ENCODE measurements around the gene FAHD2A.
A peak's percentile ranks its signal among the peaks of the same experiment; 100 is the strongest.
"Not testable (repeated sequence)": the region's sequence is repeated elsewhere in the genome, so short reads cannot be mapped to it uniquely, and the experiment has no call there.

The FAHD2A gene

DNA sequence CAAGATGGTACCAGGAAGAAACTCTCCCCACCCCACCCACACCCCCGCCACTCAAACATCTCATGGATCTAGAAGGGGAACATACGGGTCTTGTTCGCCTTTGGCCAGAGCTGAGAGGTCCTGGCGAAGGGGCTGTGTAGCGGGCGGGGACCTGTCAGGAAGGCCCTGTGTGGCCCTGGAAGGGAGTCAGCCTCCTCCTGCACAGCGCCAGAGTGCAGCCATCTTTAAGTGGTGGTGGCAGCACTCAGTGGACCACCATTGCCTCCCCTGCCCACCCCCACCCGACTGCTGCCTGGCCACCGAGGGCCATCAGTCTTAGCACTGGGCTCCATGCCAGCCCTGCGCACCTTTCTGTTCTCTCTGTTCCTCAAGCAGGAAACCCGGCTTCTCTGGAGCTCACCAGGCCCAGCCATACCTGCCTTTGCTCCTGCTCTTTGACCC is 11.6 kb upstream of the FAHD2A start:
- ATAC-seq, result no peak

DNA sequence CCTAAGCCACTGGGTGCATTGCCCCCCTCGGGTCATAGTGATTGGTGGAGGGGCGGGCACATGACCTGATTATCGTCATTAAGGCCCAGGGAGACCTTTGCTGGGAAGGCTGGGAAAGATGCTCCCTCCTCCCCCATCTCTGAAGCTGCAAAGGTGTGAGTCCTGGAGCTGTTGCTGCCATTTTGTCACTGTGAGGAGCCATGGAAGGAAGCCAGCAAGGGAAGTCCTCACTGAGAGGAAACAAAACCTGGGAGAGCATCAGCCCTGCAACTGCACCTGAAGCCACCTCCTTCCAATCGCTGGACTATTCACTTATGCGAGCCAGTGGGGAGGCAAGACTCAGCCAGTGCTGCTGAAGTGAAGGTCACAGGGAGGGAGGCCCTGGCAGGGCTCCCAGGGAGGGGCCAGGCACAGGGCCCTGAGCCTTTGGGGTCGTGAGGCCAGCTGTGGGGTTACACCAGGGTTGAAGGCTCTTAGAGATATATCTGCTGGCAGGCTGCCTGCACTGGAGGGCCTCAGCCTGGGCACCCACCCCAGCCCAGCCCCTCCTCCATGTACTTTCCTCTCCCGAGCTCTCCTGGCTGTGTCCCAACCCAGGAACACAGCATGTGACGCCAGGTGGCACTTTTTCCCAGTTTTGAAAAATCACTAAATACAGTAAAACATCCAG is 10.7 kb upstream of the FAHD2A start:
- ATAC-seq, result no peak

DNA sequence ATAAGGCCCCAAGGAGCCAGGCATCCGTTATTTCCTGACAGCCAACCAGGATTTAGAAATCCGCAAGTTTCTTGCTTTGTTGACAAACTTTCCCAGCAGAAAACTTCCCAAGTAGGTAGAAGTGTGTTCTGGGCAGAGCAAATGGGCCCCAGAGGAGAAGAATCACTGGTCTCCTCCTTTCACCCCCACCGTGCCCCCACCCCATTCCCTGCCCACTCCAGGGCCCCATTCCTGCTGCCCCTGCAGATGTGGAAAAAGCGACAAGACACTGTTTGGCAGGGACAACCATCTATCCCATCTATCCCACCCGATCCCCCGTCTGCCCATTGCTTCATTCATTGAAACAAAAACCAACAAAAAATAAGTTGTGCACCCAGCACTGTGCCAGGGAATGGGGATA is 10.2 kb upstream of the FAHD2A start:
- no peak for ATAC-seq

DNA sequence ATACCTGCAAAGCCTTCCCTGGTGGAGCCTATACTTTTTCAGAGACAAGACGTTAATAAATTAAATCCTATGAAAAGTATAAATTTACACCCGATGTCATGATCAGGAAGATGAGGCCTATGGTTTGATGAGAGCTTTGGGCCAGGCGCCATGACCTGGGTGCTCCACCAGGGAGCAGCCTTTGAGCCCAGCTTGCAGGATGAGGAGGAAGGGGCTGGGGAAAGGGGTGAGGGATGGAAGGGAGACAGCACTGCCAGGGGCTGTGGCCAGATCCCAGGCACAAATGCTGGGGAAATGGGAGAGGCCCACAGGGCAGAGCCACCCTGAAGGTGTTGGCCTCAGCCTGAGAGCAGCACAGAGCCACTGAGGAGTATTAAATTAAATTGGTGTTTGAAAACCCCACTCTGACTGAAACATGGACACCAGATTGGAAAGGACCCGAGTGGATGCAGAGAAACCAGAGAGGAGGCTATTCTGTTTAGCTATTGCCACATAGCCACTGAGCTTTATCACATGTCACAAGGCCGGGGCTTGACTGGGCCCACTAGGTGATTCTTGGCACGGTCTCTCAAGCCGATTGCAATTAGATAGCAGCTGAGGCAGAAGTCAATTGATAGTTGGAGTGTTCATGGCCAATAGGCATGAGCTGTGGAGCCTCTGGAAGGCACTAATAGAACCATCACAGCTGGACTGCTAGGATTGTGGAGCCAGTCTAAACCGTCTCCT is 9.6 kb upstream of the FAHD2A start:
- ATAC-seq, result no peak

DNA sequence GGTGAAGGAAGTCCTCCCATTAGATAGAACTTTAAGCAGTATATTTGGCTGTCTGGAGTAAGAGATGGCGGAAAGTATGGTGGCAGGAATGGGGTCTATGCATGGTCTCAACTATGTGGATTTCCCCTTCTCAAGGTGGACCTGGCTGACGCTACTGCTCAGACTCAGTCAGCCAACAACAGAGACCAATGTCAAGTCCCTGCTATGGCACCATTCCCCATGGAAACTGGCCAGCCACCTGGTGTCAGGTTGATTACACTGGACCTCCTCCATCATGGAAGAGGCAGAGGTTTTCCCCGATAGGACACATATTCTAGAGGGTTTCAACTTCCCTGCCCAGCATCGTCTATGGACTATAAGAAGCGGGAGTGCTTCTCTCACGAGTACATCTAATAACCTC is 8.6 kb upstream of the FAHD2A start:
- no peak for ATAC-seq

DNA sequence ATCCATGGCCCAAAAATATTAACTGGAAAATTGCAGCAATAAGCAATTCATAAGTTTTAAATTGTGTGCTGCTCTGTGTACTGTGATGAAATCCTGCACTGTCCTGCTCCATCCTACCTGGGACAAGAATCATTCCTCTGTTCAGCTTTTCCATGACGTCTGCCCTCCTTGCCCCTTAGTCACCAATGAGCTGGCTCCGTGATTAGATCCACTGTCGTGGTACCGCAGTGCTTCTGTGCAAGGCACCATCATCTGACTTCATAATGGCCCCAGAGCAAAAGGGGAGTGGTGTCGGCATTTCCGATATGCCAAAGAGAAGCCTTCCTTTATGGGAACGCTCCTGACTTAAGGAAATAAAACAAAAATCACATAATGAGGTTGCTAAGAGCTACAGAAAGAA is 3.4 kb upstream of the FAHD2A start:
- ATAC-seq, result no peak

- no peak for ATAC-seq
Observed at GRCh38 chr2:95401480-95401879, 1.0 kb upstream of the FAHD2A start.

GRCh38 chr2:95402004-95402369 is 521 bp upstream of the FAHD2A start:
- peak; percentile 3 to 4 for ATAC-seq

GRCh38 chr2:95403204-95403721 is 755 bp downstream of the FAHD2A start:
- peak; percentile 32 to 36 for ATAC-seq

DNA sequence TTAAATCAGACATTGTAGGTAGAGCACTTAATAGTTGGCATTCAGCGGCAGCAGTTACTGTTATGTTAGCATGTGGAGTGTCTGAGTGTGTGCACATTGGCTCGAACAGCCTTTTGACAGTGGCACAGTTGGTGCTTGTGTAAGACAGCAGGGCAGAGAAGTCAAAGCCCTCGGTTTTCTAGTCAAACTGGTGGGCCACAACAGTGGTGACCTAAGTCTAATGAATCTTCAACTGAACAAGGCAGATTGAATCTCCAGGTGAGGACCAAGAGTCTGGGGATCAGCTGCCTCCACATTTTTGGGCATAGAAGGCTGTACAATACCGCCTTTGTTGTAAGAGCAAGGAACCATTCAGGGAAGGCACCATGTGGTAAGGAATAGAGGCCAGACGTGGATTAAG is 1.3 kb downstream of the FAHD2A start:
- not testable (repeated sequence) for ATAC-seq

DNA sequence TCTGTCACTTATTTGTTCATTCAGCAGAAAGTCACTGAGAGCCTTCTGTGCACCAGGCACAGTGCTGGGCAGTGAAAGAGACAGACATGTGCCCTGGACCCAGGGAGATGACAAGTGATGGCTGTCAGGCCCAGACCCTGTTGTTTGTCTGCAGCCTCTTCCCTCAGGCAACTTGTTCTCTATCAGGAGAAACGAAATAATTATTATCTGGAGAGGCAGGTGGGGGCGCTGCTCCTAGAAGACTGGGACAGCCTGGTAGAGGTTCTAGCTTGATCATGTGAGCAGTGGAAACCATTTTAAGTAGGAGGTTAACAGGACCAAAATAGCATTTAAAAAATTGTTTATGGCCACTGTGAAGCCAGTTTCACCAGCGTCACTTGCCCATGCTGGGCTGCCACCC is 2.2 kb downstream of the FAHD2A start:
- not testable (repeated sequence) for ATAC-seq

DNA sequence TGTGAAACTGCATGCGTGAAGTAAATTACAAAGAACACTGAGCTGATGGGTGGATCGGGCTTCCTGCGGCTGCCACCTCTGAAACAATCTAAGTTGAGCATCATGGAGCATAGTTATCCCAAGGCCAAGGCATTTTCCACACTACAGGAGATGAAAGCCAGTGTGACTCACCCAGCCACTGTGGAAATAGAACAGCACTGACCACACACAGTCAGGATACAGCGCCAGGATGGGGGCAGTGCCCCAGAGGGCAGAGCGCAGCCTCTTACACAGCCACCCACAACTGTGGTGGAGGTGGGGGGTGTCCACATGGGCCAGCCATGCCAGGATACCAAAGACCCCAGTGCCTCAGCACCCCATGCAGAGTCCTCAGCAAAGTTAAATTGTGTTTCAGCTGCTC is 8.7 kb downstream of the FAHD2A start:
- ATAC-seq, result not testable (repeated sequence)

GRCh38 chr2:95414015-95414594 is 11.6 kb downstream of the FAHD2A start:
- peak; percentile 67 to 81 for ATAC-seq

DNA sequence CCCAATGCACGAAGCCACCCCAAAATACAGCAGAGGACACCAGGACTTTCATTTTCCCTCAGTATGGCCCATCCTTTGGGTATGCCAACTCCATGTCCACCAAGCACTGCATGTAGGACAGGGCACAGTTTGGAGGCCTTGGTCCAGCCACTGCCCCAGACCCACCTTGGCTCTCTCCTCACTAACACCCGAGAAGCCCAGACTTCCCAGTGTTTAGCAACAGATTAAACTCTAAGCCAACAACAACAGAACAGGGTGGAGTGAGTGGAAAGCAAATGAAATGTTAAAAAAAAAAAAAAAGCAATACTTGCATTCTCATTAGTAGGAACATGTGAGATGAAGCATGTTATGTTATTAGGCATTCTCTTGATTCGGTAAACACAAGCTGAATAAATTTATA is 12.6 kb downstream of the FAHD2A start:
- ATAC-seq, result not testable (repeated sequence)

- not testable (repeated sequence) for ATAC-seq
Observed at GRCh38 chr2:95415561-95415960, 13.1 kb downstream of the FAHD2A start.

GRCh38 chr2:95427196-95427867 is 24.8 kb downstream of the FAHD2A start:
- ATAC-seq, result not testable (repeated sequence)

DNA sequence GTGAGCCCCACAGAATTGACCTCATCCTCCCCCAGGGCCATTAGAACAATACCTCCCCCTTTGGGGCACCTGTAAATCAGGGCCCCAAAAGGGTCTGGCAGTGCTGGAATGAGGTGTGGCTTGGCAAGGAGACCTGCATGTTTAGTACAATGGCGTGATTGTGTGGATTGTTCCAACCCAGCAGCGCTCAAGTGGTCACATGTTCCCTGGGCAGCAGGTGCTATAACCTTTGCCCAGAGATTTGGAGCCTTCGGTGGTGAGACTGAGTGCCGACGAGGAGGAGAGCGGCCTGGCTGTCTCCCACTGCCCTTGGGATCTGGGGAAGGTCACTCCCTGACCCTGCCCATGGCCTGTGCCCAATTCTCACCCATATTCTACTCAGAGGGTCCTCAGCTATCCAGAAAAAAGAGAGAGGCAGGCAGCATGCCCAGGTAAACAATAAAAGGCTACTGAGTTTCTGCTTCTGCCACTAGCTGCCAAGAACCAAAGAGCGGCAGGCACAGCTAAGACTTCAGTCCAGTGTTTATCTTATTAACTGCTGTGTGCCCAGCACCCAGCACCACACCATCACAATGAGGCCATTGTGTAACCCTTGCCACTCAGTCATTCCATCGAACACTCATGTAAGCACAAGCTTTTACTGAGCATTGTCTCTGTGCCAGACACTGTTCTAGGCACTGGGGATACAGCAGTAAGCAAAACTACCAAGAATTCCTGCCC is 27.4 kb downstream of the FAHD2A start:
- not testable (repeated sequence) for ATAC-seq

GRCh38 chr2:95433373-95433772 is 30.9 kb downstream of the FAHD2A start:
- ATAC-seq, result not testable (repeated sequence)

DNA sequence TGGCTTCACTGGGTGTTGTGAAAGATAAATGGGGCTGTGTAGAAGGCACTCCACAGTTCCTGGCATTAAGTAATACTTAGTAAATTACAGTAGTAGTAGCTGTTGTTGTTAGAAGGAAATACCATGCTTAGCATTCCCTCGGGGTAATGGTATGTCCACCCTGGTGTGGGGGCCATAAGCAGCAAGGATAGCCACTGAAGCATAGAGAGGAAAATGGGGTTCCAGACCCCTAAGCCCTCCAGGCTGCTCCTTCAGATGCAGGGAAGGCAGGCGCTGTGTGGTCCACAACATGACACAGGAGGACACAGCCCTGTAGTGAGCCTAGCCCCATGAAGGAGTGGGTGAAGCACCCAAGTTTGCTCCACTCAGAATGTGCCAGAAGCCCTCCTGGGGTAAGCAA is 31.5 kb downstream of the FAHD2A start:
- ATAC-seq, result not testable (repeated sequence)

DNA sequence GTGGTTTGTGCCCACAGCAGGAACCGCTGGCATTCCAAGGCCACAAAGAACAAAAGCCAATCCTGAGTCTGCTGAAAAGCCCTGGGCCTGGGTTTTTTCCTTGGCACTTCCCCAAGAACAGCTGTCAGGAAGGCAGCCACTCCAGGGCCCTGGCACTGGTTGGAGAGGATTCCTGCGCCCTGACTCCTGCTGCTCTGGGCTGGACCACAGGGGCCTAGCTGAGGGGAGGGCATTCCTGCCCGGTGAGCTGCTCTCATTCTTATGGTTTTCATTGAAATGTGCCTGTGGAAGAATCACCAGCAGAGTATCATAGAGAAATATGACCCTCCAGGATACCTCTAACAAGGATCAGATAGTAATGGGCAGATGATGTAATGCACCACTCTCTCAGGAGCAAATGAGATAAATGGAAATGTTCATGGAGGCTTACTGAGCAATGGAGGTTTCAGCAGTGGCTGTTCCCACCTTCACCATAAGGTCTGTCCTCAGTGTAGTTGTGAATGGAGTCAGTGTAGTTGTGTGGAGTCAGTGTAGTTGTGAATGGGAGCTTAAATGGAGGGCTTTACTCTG is 32.1 kb downstream of the FAHD2A start:
- ATAC-seq, result not testable (repeated sequence)

DNA sequence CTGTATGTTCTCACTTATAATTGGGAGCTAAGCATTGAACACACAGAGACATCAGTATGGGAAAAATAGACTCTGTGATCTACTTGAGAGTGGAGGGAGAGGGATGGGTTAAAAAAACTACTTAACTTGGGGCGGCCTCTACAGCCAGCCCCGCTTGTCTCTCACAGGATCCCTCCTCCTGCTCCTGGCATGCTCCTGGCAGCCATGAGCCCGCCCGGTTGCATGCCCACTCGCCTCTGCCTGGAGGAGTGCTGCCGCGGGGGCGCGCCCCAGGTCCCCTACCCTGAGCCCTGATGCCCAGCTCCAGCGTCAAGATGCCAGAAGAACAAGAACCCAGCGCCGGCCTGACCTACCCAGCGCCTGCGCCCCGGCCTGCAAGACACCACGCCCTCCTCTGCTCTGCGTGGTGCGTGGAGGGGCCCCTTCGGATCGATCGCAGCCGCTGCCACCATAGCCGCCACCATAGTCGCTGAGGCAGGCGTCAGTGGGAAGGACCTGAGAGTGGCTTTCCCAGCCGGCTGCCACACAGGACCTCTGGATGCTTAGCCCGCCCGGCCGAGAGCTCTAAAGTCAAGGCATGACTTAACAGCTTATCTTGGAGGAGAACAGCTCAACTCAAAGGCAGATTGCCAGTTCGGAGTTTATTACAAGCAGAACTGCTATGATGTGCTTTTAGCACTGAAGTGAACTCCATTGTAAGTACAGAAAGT is 32.8 kb downstream of the FAHD2A start:
- not testable (repeated sequence) for ATAC-seq

DNA sequence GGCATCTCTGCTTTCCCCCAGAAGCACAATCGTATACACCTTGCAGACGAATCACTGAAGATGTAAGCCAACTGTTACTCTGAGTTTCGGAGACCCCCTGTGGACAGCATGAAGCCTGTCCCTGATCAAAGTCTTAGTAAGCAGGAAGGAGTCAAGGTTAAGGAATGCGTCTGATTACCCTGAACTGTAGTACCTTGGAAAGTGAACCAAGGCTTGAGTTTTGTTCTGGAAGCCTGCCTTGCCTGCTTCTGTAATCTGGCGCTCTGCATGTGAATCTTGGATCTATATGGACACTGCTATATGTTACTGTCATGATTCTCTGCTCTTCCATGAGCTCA is 33.3 kb downstream of the FAHD2A start:
- not testable (repeated sequence) for ATAC-seq
